Thoracic aorta (tissue), 2 donors: ENCODE results near the gene PIP. TPM values are rescaled to one million over a fixed set of nuclear protein-coding genes. Genes with fewer than 3 reads are reported as not detected.

ENCODE experiments used
- ATAC-seq: fragments of 150-250 bp; one replicate; pipeline ENCODE4 v1.8.0; 2017; ENCODE audit warnings: low read depth; ENCODE audit not compliant: insufficient number of reproducible peaks, low FRiP score
- DNase-seq: peaks from one replicate; pipeline ENCODE4 v3.0.0-alpha.2; 2020; ENCODE audit warnings: low spot score
- H3K27ac ChIP-seq, 2 donors: fragments of 200-600 bp; sonication (generic); 1 replicate in 1 of 2; 2 replicates in 1 of 2; pipeline ENCODE4 v1.5.1; 2016; ENCODE audit warnings: mild to moderate bottlenecking in 2 of 2, moderate library complexity in 2 of 2
- H3K27me3 ChIP-seq: fragments of 200-600 bp; sonication (generic); replicated peaks from 2 replicates; pipeline ENCODE4 v1.6.0; 2016; ENCODE audit warnings: mild to moderate bottlenecking; ENCODE audit not compliant: insufficient read depth
- H3K36me3 ChIP-seq: fragments of 200-600 bp; sonication (generic); one replicate; pipeline ENCODE4 v1.5.1; 2016
- H3K4me1 ChIP-seq, 2 donors: fragments of 200-600 bp; sonication (generic); 1 replicate in 1 of 2; 2 replicates in 1 of 2; pipeline versions ENCODE4 v1.5.1 to v1.6.0; 2016; ENCODE audit warnings: low read depth in 2 of 2, mild to moderate bottlenecking in 1 of 2; ENCODE audit not compliant: control insufficient read depth in 1 of 2
- H3K4me3 ChIP-seq: fragments of 200-600 bp; sonication (generic); 2 replicates; pipeline ENCODE4 v1.5.1; 2016; ENCODE audit warnings: mild to moderate bottlenecking
- H3K9me3 ChIP-seq: fragments of 200-600 bp; sonication (generic); 2 replicates; pipeline ENCODE4 v1.5.1; 2016
- total RNA-seq, 2 donors: library from RNA; depleted of rRNA; stranded (reverse); fragments of >200 nt; gene quantifications; one replicate each; pipeline versions ENCODE4 v1.1.0 to v1.2.3, GENCODE V29; 2016
- TF ChIP-seq, protein P1 (sequence below): fragments of 200-600 bp; sonication (generic); IDR thresholded peaks from one replicate; pipeline ENCODE4 v1.5.1; 2019; ENCODE audit warnings: antibody characterized with exemption

PIP gene
- total RNA-seq, 2 donors from 2014 or later, result 1.1 TPM; not detected in 1

DNA sequence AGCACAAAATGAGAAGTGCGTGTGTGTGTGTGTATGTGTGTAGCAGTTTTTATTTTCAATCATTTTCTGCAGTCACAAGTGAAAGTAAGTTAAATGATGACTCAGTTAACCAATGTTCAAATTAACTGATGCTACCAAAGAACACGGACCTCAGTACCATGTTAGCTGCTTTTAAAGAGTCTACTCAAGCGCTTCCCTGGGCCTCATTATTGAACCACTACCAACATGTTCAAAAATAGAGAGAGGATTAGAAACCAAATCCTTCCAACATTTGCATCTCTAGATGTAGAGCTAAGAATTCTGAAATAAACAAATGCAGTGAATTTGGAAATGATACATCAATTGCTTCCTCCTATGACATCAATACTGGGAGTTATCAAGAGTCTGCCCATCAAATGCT lies 51.1 kb downstream of the PIP start, which contains the start of gene TAS2R39:
TAS2R39 (plus strand) TSS at position 396 of the 400 bp plus-strand sequence; CDS start at position 396, 0 bp downstream.
- Histone ChIP-seq H3K36me3 (no peaks in the 10 kb centered on the region), H3K27me3 (no peaks in the 10 kb centered on the region), H3K9me3 (peaks cover 1% of the 10 kb centered on the region), H3K4me1 (no peaks in the 10 kb centered on the region), H3K27ac (no peak within 1 kb of the TSS), H3K4me3 (no peak within 1 kb of the TSS)
- TF ChIP-seq, protein P1, sequence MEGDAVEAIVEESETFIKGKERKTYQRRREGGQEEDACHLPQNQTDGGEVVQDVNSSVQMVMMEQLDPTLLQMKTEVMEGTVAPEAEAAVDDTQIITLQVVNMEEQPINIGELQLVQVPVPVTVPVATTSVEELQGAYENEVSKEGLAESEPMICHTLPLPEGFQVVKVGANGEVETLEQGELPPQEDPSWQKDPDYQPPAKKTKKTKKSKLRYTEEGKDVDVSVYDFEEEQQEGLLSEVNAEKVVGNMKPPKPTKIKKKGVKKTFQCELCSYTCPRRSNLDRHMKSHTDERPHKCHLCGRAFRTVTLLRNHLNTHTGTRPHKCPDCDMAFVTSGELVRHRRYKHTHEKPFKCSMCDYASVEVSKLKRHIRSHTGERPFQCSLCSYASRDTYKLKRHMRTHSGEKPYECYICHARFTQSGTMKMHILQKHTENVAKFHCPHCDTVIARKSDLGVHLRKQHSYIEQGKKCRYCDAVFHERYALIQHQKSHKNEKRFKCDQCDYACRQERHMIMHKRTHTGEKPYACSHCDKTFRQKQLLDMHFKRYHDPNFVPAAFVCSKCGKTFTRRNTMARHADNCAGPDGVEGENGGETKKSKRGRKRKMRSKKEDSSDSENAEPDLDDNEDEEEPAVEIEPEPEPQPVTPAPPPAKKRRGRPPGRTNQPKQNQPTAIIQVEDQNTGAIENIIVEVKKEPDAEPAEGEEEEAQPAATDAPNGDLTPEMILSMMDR, result no peak
- no peak for ATAC-seq
- no peak for DNase-seq

DNA sequence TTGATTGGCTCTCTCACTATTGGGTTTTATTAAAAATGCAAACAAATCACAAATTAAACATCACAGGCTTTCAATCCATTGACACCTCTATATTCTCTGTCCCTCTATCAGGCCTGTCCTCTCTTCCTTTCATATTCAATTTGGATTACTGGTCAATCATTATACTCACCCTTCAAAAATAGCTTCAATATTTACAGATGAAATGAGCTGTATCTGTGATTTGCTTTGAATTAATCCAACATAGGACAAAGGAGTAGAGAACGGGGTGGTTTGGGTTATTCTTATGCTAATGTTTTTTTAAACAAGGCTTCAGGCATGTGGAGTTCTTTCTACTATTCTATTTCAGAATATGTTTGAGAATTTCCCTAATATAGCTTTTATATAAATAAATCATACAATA lies 53.7 kb downstream of the PIP start:
- H3K9me3 ChIP-seq, result no peaks in the 10 kb centered on the region
- DNase-seq (no peak), ATAC-seq (no peak)
- H3K4me1 ChIP-seq, result no peaks in the 10 kb centered on the region
- no peaks in the 10 kb centered on the region for H3K36me3 ChIP-seq
- H3K27ac ChIP-seq, result no peak overlapping the region
- H3K4me3 ChIP-seq, result no peak overlapping the region
- H3K27me3 ChIP-seq, result no peaks in the 10 kb centered on the region
- TF ChIP-seq, protein P1, result no peak

DNA sequence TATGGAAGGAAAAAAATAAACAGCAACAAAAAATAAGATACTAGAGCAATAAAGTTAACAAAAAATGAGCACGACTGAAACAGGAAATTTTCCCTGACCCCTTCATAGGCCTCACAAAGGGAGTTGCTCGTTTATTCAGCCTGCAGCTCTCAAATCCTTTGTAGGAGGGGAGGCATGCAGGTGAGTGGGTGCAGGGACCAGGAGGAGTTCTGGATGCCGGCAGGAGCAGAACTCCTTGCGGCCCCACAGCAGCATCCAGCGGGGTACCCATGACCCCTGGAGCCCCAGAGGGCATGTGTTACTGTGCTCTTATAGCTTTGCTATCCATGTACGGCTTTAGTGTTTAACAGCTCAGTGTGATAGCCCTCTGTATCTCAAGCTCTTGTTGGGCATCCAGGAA lies 57.1 kb downstream of the PIP start:
- no peak for DNase-seq
- Histone ChIP-seq H3K4me3 (no peak overlapping the region), H3K27ac (no peak overlapping the region), H3K36me3 (no peaks in the 10 kb centered on the region), H3K4me1 (no peaks in the 10 kb centered on the region), H3K27me3 (no peaks in the 10 kb centered on the region), H3K9me3 (no peaks in the 10 kb centered on the region)
- TF ChIP-seq, protein P1, result no peak
- ATAC-seq, result no peak

Other genes with a start within 250 kb of the PIP start
- not detected for gene TRPV6, start 246.3 kb upstream of the PIP start, total RNA-seq
- gene TRPV5, start 198.3 kb upstream of the PIP start, total RNA-seq, result not detected
- gene LLCFC1, start 192.6 kb upstream of the PIP start, total RNA-seq, result not detected
- gene KEL, start 169.7 kb upstream of the PIP start, total RNA-seq, result not detected
- not detected for gene OR9A2, start 104.9 kb upstream of the PIP start, total RNA-seq
- gene OR6V1, start 79.7 kb upstream of the PIP start, total RNA-seq, result not detected
- not detected for gene TAS2R39, start 51.3 kb downstream of the PIP start, total RNA-seq
- gene TAS2R40, start 90.0 kb downstream of the PIP start, total RNA-seq, result not detected
- 100 to 1,000 TPM; 106 to 148 TPM for gene GSTK1, start 131.4 kb downstream of the PIP start, total RNA-seq
- gene TMEM139, start 152.9 kb downstream of the PIP start, total RNA-seq, result 1 to 10 TPM in 1 of 2 donors, not detected in 1; 3.2 TPM
- 10 to 100 TPM; 12.3 to 13.4 TPM for gene CASP2, start 156.3 kb downstream of the PIP start, total RNA-seq
- gene CLCN1, start 184.0 kb downstream of the PIP start, total RNA-seq, result under 1 TPM in 1 of 2 donors, not detected in 1; 0.68 TPM
- 1 to 10 TPM; 2.3 to 3.3 TPM for gene FAM131B, start 230.6 kb downstream of the PIP start, total RNA-seq
- gene ZYX, start 249.3 kb downstream of the PIP start, total RNA-seq, result 100 to 1,000 TPM; 234 to 287 TPM